Activated CD8-positive, alpha-beta T cell treated with anti-CD3 and anti-CD28 coated beads for 36 hours (primary cell): Measurements from ENCODE around the gene KLHL28. TPM values are rescaled to one million over a fixed set of nuclear protein-coding genes. Genes with fewer than 3 reads are reported as not detected.
A peak's percentile ranks its signal among the peaks of the same experiment; 100 is the strongest.
"Not testable (repeated sequence)": the region's sequence is repeated elsewhere in the genome, so short reads cannot be mapped to it uniquely, and the experiment has no call there.

Source experiments
- ATAC-seq: fragments of 200-7000 bp; cut with Tn5 transposase; one replicate; pipeline ENCODE4 v1.10.0; 2021; ENCODE audit warnings: mild to moderate bottlenecking, moderate library complexity
- CTCF ChIA-PET: fragments of 350-600 bp; sonication (Branson Sonifier 250); formaldehyde crosslinking; loops from one replicate; lab custom pipeline; 2021; ENCODE audit warnings: antibody characterized with exemption; lab: Charles Lee
- POLR2A ChIA-PET: fragments of 350-600 bp; sonication (Branson Sonifier 250); formaldehyde crosslinking; loops from one replicate; lab custom pipeline; 2021; ENCODE audit warnings: antibody characterized with exemption; lab: Charles Lee
- DNase-seq: peaks from one replicate; pipeline ENCODE4 v3.0.0-alpha.2; 2020
- H3K27ac Mint-ChIP-seq: one replicate; pipeline ENCODE4 v1.8.0; 2021; ENCODE audit warnings: mild to moderate bottlenecking, mixed read lengths
- H3K27me3 Mint-ChIP-seq: one replicate; pipeline ENCODE4 v1.8.0; 2021; ENCODE audit warnings: mixed read lengths
- H3K36me3 Mint-ChIP-seq: one replicate; pipeline ENCODE4 v1.8.0; 2021; ENCODE audit warnings: low read depth, mixed read lengths
- H3K4me1 Mint-ChIP-seq: one replicate; pipeline ENCODE4 v1.8.0; 2021; ENCODE audit warnings: low read depth, mixed read lengths
- H3K4me3 Mint-ChIP-seq: one replicate; pipeline ENCODE4 v1.8.0; 2021; ENCODE audit warnings: mild to moderate bottlenecking, moderate library complexity, mixed read lengths
- H3K9me3 Mint-ChIP-seq: one replicate; pipeline ENCODE4 v1.8.0; 2021; ENCODE audit warnings: mixed read lengths
- CTCF ChIP-seq: fragments of 200-600 bp; IDR thresholded peaks from one replicate; pipeline ENCODE4 v1.8.0; 2022; ENCODE audit warnings: antibody characterized with exemption, mild to moderate bottlenecking
- intact Hi-C: fragments of 100-400 bp; cut with micrococcal nuclease; formaldehyde crosslinking; loops from one replicate; pipeline ENCODE4 v1.10.0; 2022
- total RNA-seq, 2 experiments: library from RNA; stranded (reverse); gene quantifications; one replicate each; pipeline ENCODE4 v1.2.3, GENCODE V29; 2021

KLHL28 gene
- total RNA-seq, 2 experiments from 2014 or later, result 10.9 to 11.1 TPM

- ChIA-PET CTCF (interaction anchor here (1.0 to 1.2 kb wide), 4 partner anchors 12 to 371 kb away, joined by 3 to 4 read pairs (median 4); partner anchors contain the start of gene FKBP3), POLR2A (interaction anchor here (0.8 to 1.1 kb wide), 2 partner anchors 60 to 187 kb away, joined by 3 read pairs; partner anchors contain the start of gene PRPF39)
- no peaks in the 10 kb centered on the region for H3K27me3 Mint-ChIP-seq
- no peak for TF ChIP-seq CTCF
- peak; percentile 99 for DNase-seq
- H3K36me3 Mint-ChIP-seq, result no peaks in the 10 kb centered on the region
- H3K4me1 Mint-ChIP-seq, result peaks cover 16% of the 10 kb centered on the region
- H3K27ac Mint-ChIP-seq, result peak overlapping the region; percentile 91
- peaks cover 3% of the 10 kb centered on the region for H3K9me3 Mint-ChIP-seq
- ATAC-seq, result peak; percentile 98
- intact Hi-C loops, result loop anchor here (2.0 to 10.0 kb wide), 4 partner anchors 64 to 358 kb away; partner anchors contain the start of genes FKBP3, KLHL28, MIS18BP1 and PRPF39
- H3K4me3 Mint-ChIP-seq, result peak overlapping the region; percentile 82
Measured at GRCh38 chr14:44897041-44897844, 64.5 kb downstream of the KLHL28 start.

- POLR2A ChIA-PET, result interaction anchor here (0.8 to 1.1 kb wide), 2 partner anchors 60 to 188 kb away, joined by 3 read pairs; partner anchors contain the start of gene PRPF39
Measured at GRCh38 chr14:44896275-44897040, 65.3 kb downstream of the KLHL28 start.

GRCh38 chr14:44895716-44896115, 66.0 kb downstream of the KLHL28 start:
- DNase-seq, result no peak
- Mint-ChIP-seq H3K9me3 (peaks cover 8% of the 10 kb centered on the region), H3K27me3 (no peaks in the 10 kb centered on the region), H3K27ac (peak overlapping the region; percentile 25), H3K36me3 (no peaks in the 10 kb centered on the region), H3K4me1 (peaks cover 20% of the 10 kb centered on the region), H3K4me3 (no peak overlapping the region)
- intact Hi-C loops, result loop anchor here (2.0 to 10.0 kb wide), 4 partner anchors 65 to 359 kb away; partner anchors contain the start of genes FKBP3, KLHL28, MIS18BP1 and PRPF39
- CTCF ChIA-PET, result interaction anchor here (1.2 kb wide), 1 partner anchor 10 kb away, joined by 4 read pairs; no protein-coding TSS in a partner anchor
- ATAC-seq, result no peak
- POLR2A ChIA-PET, result no interaction called here
- TF ChIP-seq CTCF, result no peak

More at GRCh38 chr14:44896275-44897040, 65.3 kb downstream of the KLHL28 start:
- Mint-ChIP-seq H3K4me1 (peaks cover 20% of the 10 kb centered on the region), H3K9me3 (peaks cover 8% of the 10 kb centered on the region), H3K27me3 (no peaks in the 10 kb centered on the region), H3K4me3 (peak overlapping the region; percentile 82), H3K27ac (peak overlapping the region; percentile 91), H3K36me3 (no peaks in the 10 kb centered on the region)
- TF ChIP-seq CTCF, result no peak
- CTCF ChIA-PET, result interaction anchor here (1.0 to 1.2 kb wide), 3 partner anchors 11 to 238 kb away, joined by 3 to 4 read pairs (median 3); partner anchors contain the start of gene FKBP3
- ATAC-seq (no peak), DNase-seq (no peak)
- intact Hi-C loops, result loop anchor here (2.0 to 10.0 kb wide), 4 partner anchors 64 to 358 kb away; partner anchors contain the start of genes FKBP3, KLHL28, MIS18BP1 and PRPF39

GRCh38 chr14:44893535-44893934, 68.2 kb downstream of the KLHL28 start:
- ChIA-PET POLR2A (no interaction called here), CTCF (no interaction called here)
- no peak for ATAC-seq
- Mint-ChIP-seq H3K4me3 (no peak overlapping the region), H3K36me3 (no peaks in the 10 kb centered on the region), H3K4me1 (peaks cover 16% of the 10 kb centered on the region), H3K27me3 (no peaks in the 10 kb centered on the region), H3K27ac (no peak overlapping the region), H3K9me3 (peaks cover 8% of the 10 kb centered on the region)
- no peak for DNase-seq
- no peak for TF ChIP-seq CTCF
- intact Hi-C loops, result loop anchor here (10.0 kb wide), 2 partner anchors 191 to 361 kb away; partner anchors contain the start of genes MIS18BP1 and PRPF39

- Mint-ChIP-seq H3K4me1 (peaks cover 11% of the 10 kb centered on the region), H3K27ac (peak overlapping the region; percentile 65)
- H3K9me3 Mint-ChIP-seq, H3K36me3 Mint-ChIP-seq, POLR2A ChIA-PET, H3K27me3 Mint-ChIP-seq, H3K4me3 Mint-ChIP-seq: not testable (repeated sequence)
- CTCF ChIA-PET, result interaction anchor here (1.2 kb wide), 1 partner anchor 10 kb away, joined by 3 read pairs; no protein-coding TSS in a partner anchor
- intact Hi-C loops, result loop anchor here (10.0 kb wide), 2 partner anchors 193 to 363 kb away; partner anchors contain the start of genes MIS18BP1 and PRPF39
- peak; percentile 63 for ATAC-seq
- DNase-seq, result peak; percentile 63
Measured at GRCh38 chr14:44891726-44892372, 69.9 kb downstream of the KLHL28 start.
